GM21529 (cell line): Measurements from ENCODE around the gene PCOLCE2.

ENCODE experiments used
- ATAC-seq: cut with Tn5 transposase; IDR thresholded peaks from one replicate; pipeline ENCODE4 v1.9.1; 2021; ENCODE audit not compliant: unreplicated experiment

The PCOLCE2 gene, protein sequence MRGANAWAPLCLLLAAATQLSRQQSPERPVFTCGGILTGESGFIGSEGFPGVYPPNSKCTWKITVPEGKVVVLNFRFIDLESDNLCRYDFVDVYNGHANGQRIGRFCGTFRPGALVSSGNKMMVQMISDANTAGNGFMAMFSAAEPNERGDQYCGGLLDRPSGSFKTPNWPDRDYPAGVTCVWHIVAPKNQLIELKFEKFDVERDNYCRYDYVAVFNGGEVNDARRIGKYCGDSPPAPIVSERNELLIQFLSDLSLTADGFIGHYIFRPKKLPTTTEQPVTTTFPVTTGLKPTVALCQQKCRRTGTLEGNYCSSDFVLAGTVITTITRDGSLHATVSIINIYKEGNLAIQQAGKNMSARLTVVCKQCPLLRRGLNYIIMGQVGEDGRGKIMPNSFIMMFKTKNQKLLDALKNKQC

GRCh38 chr3:142888481-142889211 is at the start of gene PCOLCE2:
TSS of gene PCOLCE2 (minus strand) at chr3:142889083. CDS start at chr3:142888896, 187 bp downstream.
- no peak for ATAC-seq

GRCh38 chr3:142935963-142936362 is 47.1 kb upstream of the PCOLCE2 start:
- ATAC-seq, result no peak

- ATAC-seq, result no peak
Observed at GRCh38 chr3:142934887-142935269, 46.0 kb upstream of the PCOLCE2 start.

- ATAC-seq, result no peak
Observed at GRCh38 chr3:142934128-142934886, 45.4 kb upstream of the PCOLCE2 start.

DNA sequence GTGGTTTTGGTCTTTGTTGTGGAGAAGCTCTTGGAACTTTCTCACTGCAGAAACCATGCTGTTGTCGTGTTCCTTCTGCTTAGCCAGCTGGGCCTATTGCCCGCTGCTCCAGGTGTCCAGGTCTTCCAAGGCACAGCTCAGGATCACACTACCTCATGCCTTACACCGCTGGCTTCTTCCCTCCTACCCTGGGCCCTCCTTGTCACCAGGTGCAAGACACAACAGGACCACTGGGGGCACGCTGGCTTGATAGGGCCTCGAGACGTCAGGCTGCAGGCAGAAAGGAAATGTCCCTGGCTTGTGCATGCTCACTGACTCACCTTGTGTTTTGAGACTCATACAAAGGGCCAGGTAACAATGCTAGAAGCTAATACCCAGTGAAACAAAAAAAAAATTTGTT is 42.3 kb upstream of the PCOLCE2 start:
- ATAC-seq, result no peak

GRCh38 chr3:142930463-142930862 is 41.6 kb upstream of the PCOLCE2 start:
- no peak for ATAC-seq

GRCh38 chr3:142929890-142930289 is 41.0 kb upstream of the PCOLCE2 start:
- ATAC-seq, result no peak

- peak; percentile 73 for ATAC-seq
Observed at GRCh38 chr3:142929109-142929508, 40.2 kb upstream of the PCOLCE2 start.

DNA sequence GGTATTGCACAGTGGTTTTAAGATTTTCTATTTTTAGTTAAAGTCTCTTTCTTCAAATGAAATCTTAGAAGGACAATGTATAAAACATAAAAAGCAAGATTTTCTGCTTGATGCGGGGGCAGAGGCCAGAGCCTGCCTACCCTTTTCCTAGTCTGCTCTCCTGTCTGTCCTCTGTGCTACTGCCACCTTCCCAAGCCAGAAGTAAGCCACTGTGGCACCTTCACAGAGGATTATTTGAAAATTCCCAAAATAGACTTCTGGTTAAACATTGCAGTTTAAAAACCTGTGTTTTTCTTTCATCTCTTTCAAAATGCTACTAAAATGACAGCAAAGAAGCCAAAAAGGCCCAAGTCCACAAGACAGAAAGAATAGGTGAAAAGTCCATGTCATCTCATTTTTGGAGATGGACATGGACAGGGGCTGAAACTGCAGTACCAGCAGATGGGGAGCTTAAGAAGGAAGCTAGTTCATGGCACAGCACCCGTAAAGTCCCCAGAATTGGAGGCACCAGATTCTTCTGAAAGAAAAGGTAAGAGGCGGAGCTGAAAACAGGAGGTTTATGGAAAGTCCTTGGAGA is 37.6 kb upstream of the PCOLCE2 start:
- ATAC-seq, result no peak

DNA sequence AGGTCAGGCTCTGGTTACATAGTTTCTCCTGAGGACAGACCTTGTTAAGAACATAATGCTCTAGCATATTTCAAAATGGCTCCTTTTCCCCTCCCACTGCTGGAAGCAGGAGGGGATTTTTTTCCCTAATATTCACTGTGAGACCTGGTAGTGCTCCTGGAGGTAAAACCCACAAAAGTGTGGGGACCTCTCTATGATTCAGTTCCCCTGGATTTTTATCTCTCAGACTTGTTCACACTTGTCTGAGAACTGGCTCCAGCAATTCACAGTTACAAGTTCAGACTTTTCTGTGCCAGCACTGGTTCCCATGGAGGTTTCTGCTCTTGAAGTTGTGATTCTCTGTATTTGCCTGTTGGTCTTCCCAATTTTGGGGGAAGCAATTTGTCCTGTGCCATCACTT is 36.3 kb upstream of the PCOLCE2 start:
- ATAC-seq, result no peak

DNA sequence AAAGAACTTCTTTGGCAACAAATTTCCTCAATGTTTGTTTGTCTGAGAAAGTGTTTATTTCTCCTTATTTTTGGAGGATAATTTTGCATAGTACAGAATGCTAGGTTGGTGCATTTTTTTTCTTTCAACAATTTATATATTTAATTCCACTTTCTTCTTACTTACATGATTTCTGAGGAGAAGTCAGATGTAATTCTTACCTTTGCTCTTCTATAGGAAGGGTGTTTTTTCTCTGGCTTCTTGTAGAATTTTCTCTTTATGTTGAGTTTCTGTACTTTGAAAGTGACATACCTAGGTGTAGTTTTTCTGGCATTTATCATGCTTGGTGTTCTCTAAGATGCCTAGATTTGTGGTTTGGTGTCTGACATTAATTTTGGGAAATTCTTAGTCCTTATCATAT is 34.8 kb upstream of the PCOLCE2 start:
- ATAC-seq, result no peak

DNA sequence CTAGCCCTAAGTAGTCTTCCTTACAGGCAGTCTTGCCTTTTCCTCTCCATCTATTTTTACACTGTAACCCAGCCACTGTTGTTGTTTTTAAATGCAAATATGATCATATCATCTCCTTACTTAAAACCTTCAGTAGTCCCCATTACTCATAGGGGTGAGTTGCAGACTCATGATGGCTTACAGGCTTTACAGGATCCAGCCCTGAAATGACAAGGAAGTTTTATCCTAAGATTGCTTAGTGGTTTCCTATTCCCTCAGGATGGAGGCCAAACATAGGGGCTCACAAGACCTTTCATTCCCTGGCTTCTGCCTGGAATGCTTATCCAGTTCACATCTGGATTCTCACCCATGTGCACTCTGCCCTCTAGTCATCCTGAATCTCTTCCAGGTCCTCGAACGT is 27.7 kb upstream of the PCOLCE2 start:
- no peak for ATAC-seq

DNA sequence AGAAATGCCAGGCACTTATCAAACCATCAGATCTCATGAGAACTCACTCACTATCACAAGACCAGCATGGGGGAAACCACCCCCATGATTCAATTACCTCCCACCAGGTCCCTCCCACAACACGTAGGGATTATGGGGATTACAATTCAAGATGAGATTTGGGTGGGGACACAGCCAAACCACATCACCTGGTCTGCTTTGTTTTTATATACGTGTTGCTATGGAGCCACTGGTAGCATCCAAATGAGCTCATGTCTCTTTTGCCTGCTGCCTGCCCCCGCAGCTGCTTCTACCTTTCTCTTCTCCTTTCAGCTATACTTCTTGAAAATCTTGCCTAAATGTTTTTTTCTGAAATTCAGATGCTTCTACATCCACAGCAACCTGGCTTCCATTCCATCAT is 26.8 kb upstream of the PCOLCE2 start:
- ATAC-seq, result no peak

- no peak for ATAC-seq
Observed at GRCh38 chr3:142914286-142914811, 25.5 kb upstream of the PCOLCE2 start.

GRCh38 chr3:142913432-142913831 is 24.5 kb upstream of the PCOLCE2 start:
- no peak for ATAC-seq

- ATAC-seq, result no peak
Observed at GRCh38 chr3:142912402-142913172, 23.7 kb upstream of the PCOLCE2 start.

DNA sequence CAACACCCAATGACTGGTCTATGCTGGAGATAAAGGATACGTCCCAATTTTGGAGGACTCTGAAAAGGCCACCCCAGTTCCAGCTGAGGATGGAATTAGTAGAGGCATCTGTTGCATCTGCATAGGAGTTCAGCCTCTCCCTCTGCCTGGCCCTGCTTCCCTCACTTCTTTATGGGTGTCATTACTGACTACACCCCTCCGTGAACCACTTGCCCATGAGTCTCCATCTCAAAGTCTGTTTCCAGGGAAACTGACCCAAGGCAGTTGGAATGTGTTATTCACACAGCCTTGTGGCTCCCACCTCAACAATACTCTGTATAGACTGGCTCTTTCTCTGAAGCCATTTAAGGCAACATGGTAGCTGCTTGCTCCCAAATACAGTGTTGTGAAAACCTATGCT is 21.4 kb upstream of the PCOLCE2 start:
- no peak for ATAC-seq

DNA sequence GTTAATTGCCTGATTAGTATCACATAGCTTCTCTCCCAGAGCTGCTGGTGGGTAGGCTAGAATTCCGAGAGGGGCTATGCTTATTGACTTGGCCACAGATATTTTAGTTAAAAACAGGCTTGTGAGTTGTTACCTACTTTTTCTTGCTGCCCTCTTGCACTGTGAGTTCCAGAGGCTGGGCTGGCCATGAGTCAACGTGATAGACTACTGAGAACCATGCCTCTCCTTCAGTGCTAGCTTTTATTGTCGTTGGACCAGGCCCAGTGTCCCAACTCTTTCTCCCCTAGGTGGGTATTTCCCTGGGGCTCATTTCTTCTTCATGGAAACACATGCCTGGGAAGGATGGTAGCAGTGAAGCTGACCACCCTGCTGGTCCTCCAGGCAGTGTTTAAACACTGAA is 20.4 kb upstream of the PCOLCE2 start:
- no peak for ATAC-seq

DNA sequence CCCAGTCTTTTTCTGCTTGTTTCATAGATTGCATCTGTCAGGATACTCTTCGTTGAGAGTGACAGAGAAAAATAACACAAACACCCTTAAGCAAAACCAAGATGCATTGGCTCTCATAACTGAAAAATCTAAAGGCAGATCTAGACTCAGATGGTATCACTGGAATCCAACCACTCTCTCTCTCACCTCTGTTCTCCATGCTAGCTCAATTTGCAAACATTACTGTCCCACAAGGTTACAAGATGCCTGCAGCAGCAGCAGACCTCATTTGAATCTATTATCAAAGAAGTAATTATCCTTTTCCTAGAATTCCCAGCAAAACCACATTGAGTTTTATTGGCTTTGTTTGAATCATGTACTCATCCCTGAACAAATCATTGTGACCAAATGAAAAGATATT is 19.1 kb upstream of the PCOLCE2 start:
- no peak for ATAC-seq
